Neutrophil (primary cell): ENCODE data around the gene CIDEC.
"Not testable (repeated sequence)": the region's sequence is repeated elsewhere in the genome, so short reads cannot be mapped to it uniquely, and the experiment has no call there.

Experiments
- H3K27ac ChIP-seq: fragments of 200-600 bp; sonication (generic); 2 replicates; pipeline ENCODE4 v1.5.1; 2016; ENCODE audit warnings: mild to moderate bottlenecking, moderate library complexity
- H3K27me3 ChIP-seq: fragments of 200-600 bp; sonication (generic); 2 replicates; pipeline ENCODE4 v1.6.0; 2016; ENCODE audit warnings: mild to moderate bottlenecking
- H3K36me3 ChIP-seq: fragments of 200-600 bp; sonication (generic); 2 replicates; pipeline ENCODE4 v1.5.1; 2017
- H3K4me1 ChIP-seq, 2 experiments: fragments of 200-600 bp in 1 of 2; sonication (generic) in 1 of 2; 1 replicate in 1 of 2; 2 replicates in 1 of 2; pipeline versions ENCODE4 v1.5.1 to v1.6.1; 2013 to 2016; ENCODE audit warnings: low read depth in 1 of 2, low read length in 1 of 2, mild to moderate bottlenecking in 1 of 2, moderate library complexity in 1 of 2; ENCODE audit not compliant: control insufficient read depth in 1 of 2, insufficient read depth in 1 of 2
- H3K4me3 ChIP-seq, 2 experiments: fragments of 200-600 bp in 1 of 2; sonication (generic) in 1 of 2; 1 replicate in 1 of 2; 2 replicates in 1 of 2; pipeline ENCODE4 v1.5.1; 2013 to 2016; ENCODE audit warnings: low read depth in 1 of 2, low read length in 1 of 2, mild to moderate bottlenecking in 1 of 2, moderate library complexity in 1 of 2
- H3K9me3 ChIP-seq: fragments of 200-600 bp; sonication (generic); 2 replicates; pipeline ENCODE4 v1.5.1; 2016
- TF ChIP-seq, protein P1 (sequence below): fragments of 200-600 bp; sonication (generic); IDR thresholded peaks from 2 replicates; pipeline ENCODE4 v1.5.1; 2016; ENCODE audit warnings: antibody characterized with exemption

The CIDEC gene

DNA sequence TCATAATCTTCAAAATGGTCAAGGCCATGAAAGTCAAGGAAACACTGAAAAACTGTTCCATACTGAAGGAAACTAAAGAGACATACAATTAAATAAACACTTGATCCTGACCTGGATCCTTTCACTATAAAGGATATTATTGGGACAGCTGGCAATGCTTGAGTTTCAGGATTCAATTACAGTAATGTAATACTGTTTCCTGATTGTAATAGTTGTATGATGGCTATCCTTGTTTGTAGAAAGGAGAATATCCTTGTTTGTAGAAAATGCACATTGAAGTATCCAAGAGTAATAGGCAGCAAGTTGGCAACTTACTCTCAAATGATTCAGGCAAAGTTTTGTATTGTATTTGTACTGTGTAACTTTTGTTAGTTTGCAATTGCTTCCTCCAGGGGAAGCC is 4.6 kb downstream of the CIDEC start:
- Histone ChIP-seq H3K36me3 (no peaks in the 10 kb centered on the region), H3K27me3 (no peaks in the 10 kb centered on the region), H3K9me3 (no peaks in the 10 kb centered on the region), H3K27ac (no peak overlapping the region), H3K4me3 (no peak overlapping the region), H3K4me1 (no peaks in the 10 kb centered on the region)
- TF ChIP-seq, protein P1, sequence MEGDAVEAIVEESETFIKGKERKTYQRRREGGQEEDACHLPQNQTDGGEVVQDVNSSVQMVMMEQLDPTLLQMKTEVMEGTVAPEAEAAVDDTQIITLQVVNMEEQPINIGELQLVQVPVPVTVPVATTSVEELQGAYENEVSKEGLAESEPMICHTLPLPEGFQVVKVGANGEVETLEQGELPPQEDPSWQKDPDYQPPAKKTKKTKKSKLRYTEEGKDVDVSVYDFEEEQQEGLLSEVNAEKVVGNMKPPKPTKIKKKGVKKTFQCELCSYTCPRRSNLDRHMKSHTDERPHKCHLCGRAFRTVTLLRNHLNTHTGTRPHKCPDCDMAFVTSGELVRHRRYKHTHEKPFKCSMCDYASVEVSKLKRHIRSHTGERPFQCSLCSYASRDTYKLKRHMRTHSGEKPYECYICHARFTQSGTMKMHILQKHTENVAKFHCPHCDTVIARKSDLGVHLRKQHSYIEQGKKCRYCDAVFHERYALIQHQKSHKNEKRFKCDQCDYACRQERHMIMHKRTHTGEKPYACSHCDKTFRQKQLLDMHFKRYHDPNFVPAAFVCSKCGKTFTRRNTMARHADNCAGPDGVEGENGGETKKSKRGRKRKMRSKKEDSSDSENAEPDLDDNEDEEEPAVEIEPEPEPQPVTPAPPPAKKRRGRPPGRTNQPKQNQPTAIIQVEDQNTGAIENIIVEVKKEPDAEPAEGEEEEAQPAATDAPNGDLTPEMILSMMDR, result no peak

DNA sequence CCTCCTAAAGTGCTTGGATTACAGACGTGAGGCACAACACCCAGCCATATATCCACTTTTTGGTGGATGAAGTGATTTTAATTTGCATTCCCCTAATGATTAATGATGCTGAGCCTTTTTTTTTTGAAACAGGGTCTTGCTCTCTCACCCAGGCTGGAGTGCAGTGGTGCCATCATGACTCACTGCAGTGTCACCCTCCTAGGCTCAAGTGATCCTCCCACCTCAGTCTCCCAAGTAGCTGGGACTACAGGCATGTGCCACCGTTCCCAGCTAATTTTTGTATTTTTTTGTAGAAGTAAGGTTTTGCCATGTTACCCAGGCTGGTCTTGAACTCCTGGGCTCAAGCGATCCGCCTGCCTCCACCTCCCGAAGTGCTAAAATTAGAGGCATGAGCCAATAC is 8.0 kb downstream of the CIDEC start:
- H3K36me3 ChIP-seq, H3K27ac ChIP-seq, H3K9me3 ChIP-seq, H3K4me1 ChIP-seq, H3K4me3 ChIP-seq, H3K27me3 ChIP-seq: not testable (repeated sequence)

DNA sequence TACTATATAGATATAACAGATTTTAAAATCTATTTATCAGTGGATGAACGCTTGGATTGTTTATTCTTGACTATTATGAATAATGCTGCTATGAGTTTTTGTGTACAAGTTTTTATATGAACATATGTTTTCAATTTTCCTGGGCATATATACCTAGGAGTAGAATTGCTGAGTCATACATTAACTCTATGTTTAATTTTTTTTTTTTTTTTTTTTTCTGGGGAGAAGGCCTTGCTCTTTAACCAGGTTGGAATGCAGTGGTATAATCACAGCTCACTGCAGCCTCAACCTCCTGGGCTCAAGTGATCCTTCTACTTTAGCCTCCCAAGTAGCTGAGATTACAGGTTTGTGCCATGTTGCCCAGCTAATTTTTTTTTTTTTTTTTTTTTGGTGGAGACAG is 9.1 kb downstream of the CIDEC start:
- Histone ChIP-seq H3K9me3 (no peaks in the 10 kb centered on the region), H3K36me3 (no peaks in the 10 kb centered on the region), H3K27me3 (no peaks in the 10 kb centered on the region), H3K4me1 (no peaks in the 10 kb centered on the region), H3K4me3 (no peak overlapping the region), H3K27ac (no peak overlapping the region)
- TF ChIP-seq, protein P1, result no peak

DNA sequence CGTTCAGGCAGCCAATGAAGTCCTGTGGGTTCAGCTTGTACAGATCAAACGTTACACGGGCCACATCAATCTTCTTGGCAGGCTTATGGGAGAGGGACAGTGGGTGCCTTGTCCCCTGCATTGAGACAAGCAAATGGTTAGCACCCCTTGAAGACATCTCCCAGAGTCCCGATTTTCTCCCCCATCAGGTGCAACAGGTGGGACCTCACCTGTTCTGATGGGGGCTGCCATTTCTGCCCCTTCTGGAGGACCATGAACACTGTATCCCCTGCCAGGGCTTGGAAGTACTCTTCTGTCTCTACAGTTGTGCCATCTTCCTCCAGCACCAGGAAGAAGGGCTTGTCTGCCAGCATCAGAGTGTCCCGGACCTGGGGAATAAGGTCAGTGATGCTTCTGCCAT is 10.1 kb downstream of the CIDEC start:
- Histone ChIP-seq H3K27me3 (no peaks in the 10 kb centered on the region), H3K4me3 (no peak overlapping the region), H3K36me3 (no peaks in the 10 kb centered on the region), H3K27ac (no peak overlapping the region), H3K9me3 (no peaks in the 10 kb centered on the region), H3K4me1 (peaks cover under 1 to 2% of the 10 kb centered on the region in 2 experiments)
- TF ChIP-seq, protein P1, result no peak

DNA sequence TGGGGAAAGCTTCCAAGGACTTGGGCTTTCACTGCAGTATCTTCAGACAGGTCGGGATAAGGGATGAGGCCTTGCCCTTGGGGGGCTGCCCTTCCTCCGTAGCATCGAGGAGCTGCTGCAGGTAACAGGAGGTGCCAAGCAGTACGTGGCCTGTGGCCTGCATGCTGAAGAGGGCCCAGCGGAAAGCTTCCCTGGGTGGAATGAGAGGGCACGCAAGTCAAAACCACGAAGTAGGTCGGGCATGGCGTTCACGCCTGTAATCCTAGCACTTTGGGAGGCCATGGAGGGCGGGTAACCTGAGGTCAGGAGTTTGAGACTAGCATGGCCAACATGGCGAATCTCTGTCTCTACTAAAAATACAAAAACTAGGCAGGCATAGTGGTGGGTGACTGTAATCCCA is 12.9 kb downstream of the CIDEC start:
- Histone ChIP-seq H3K4me3 (no peak overlapping the region), H3K27me3 (no peaks in the 10 kb centered on the region), H3K4me1 (peaks cover 17 to 21% of the 10 kb centered on the region in 2 experiments), H3K36me3 (no peaks in the 10 kb centered on the region), H3K9me3 (no peaks in the 10 kb centered on the region), H3K27ac (no peak overlapping the region)
- TF ChIP-seq, protein P1, result no peak

DNA sequence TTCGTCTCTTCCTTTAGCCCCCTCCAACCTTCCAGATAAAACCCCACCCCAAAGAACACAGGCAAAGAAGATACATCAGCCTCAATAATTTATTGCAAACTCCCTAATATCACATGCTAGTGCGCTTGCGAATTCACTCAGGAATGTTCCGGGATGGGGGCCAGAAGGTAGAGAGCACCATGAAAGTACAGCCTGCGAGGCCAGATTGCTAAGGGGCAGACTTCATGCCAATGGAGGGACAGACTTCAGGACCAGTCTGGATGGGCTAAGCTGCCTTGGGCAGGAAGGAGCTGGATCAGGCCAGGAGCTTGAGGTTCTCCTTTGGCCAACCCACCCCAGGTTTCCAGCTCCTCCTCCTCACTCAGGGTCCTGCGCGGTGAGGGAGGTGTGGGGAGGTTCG is 13.4 kb downstream of the CIDEC start:
- Histone ChIP-seq H3K36me3 (no peaks in the 10 kb centered on the region), H3K4me1 (peaks cover 17 to 25% of the 10 kb centered on the region in 2 experiments), H3K27me3 (no peaks in the 10 kb centered on the region), H3K9me3 (no peaks in the 10 kb centered on the region), H3K4me3 (no peak overlapping the region), H3K27ac (no peak overlapping the region)
- TF ChIP-seq, protein P1, result no peak

DNA sequence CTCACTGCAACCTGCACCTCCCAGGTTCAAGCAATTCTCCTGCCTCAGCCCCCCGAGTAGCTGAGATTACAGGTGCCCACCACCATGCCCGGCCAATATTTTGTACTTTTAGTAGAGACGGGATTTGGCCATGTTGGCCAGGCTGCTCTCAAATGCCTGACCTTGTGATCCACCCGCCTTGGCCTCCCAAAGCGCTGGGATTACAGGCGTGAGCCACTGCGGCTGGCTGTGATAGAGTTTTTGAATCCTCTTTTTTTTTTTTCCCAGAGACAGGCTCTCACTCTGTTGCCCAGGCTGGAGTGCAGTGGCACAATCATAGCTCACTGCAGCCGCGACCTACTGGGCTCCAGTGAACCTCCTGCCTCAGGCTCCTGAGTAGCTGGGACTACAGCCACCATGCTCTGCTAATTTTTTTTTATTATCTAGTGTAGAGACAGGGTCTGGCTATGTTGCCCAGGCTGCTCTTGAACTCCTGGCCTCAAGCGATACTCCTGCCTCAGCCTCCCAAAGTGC is 14.9 kb downstream of the CIDEC start:
- H3K9me3 ChIP-seq, H3K27ac ChIP-seq, H3K27me3 ChIP-seq, H3K4me3 ChIP-seq, H3K36me3 ChIP-seq: not testable (repeated sequence)
- H3K4me1 ChIP-seq, result peaks cover 20 to 25% of the 10 kb centered on the region in 2 experiments
